Stimulated activated CD8-positive, alpha-beta memory T cell treated with anti-CD3 and anti-CD28 coated beads, Interleukin-2, amount 100 ng/mL, for 48 hours (primary cell): Measurements from ENCODE around the gene CLUH.
"Not testable (repeated sequence)": the region's sequence is repeated elsewhere in the genome, so short reads cannot be mapped to it uniquely, and the experiment has no call there.

Experiments used
- DNase-seq, 2 donors: peaks; one replicate each; pipeline ENCODE4 v3.0.0-alpha.2; 2020; ENCODE audit warnings: low read depth in 2 of 2

CLUH gene

GRCh38 chr17:2701996-2702741, 9.4 kb downstream of the CLUH start:
- DNase-seq: no peak

DNA sequence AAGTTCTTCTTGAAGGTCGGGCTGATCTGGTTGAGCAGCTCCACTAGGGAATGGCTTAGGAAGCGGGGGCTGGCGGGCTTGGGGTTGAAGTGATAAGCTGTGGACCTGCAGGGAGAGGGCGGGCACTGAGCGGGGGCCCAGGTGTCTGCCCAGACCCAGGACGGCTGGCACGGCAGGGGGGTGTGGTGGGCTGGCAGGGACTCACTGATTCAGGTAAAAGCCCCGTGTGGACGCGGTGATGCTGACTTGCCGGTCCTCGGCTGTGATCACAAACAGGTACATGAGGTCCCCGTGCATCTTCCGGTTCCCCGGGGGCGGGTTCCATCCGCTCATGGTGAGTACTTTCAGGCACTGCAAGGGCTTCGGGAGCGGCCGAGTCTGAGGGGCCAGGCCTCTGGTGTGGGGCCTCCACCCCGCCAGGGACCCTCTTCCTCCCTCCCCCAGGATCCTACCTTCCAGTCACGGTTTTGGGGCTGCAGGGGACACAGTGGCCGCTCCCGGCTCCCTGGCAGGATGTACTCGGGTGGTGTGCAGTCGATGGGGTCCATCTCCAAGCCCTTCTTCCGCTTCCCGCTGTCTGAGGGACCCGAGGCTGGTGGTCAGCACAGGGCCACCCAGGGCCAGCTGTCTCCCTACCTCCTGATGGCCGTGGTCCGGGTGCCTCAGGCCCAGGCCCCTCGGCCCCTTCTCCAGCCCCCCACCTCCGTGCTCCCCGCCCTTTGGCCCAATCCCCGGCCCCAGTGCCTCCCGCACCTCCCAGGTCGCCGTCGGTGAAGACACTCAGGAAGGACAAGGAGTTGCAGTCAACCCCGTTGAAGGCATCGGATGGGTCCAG, 10.2 kb downstream of the CLUH start:
- no peak for DNase-seq

GRCh38 chr17:2700491-2701141, 10.9 kb downstream of the CLUH start:
- no peak for DNase-seq

DNA sequence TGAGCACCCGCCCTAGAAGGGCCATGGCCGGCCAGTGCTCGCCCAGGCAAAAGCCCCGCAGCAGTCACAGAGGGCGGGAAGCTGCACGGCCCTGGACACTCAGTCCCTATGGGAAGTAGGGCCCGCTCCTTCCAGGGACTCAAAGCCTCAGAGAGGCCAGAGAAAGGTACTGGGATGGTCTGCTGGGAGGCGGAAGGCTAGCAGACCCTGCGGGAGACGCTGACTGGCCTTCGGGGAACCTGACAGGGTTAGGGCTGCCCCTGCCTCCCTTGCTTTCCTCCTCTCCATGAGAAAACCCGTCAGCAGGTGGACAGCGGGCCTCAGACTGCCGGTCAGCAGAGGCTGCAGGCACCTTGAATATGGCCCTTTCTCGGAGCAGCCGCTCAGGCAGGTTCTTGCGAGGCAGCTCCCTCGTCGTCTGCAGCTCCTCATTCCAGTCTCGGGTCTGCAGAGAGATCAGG, 11.5 kb downstream of the CLUH start:
- no peak for DNase-seq

DNA sequence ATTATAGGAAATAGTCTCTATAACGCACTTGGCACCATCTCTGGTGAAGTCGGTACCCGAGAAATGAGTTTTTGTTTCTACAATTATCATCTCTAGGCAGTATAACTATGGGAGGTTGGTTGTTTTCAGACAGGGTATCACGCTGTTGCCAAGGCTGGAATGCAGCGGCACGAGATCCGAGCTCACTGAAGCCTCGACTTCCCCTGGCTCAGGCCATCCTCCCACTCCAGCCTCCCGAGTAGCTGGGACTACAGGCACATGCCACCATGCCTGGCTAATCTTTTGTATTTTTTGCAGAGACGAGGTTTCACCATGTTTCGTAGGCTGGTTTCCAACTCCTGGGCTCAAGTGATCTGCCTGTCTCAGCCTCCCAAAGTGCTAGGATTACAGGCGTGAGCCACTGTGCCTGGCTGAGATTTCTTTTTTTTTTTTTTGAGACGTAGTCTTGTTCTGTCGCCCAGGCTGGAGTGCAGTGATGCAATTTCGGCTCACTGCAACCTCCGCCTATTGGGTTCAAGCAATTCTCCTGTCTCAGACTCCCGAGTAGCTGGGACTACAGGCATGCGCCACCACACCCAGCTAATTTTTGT, 12.3 kb downstream of the CLUH start:
- not testable (repeated sequence) for DNase-seq

DNA sequence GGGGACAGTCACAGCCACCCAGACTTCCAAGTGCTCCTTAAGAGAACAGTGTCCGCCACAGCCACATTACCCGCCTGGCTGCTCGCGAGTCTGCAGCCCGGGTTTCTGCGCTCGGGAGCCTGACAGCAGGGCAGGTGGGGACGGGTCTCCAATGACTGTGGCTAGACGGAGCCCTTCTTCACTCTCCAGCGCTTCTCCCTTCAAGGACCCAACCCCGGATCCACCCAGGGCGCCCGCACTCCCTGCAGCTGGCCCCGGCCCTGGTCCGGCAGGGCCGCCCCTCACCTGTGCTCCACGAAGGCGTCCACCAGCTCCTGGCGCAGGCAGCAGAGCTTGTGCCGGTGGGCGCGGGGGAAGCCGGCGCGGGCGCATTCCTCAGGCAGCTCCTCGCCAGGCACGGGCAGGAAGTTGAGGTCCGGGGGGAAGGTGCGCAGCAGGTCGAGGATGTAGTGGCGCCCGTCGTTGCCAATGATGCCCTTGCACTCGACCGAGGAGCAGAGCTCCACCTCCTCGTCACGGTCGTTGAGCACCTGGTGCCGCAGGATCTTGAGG, 13.9 kb downstream of the CLUH start:
- DNase-seq: no peak

DNA sequence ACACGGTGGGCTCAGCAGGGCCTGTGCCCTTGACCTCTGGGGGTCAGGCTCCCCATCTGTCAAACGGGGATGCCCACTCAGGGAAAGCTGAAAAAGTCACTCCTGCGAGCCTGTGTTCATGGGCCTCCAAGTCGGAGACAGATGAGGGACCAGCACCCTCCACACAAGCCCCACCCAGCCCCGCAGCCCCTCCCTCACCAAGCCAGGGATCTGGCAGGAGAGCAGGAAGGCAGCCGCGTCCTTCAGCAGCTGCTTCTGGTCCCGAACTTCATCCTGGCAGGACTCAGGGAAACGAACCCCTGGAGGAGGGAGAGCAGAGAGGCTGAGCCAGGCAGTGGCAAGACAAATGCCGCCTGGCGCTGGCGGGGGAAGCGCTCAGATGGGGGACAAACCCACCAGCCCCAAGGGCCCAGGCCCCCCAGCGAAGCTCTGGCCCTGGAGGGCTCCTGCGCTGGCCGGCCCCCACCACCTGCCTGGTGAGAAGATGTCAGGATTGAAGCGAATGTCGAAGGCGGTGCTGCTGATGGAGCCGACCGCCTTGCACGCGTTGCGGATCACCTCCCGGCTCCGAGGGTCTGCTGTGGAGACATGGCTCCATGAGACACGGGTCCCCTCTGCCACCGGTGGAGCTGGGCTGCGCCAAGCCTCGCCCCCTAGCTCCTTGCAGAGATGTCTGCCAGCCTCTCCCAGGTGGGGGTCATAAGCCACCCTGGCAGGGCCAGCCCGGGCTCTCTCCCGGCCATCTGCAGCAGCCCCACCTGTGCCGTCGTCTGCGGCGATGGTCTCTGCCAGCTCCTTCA, 15.4 kb downstream of the CLUH start:
- no peak for DNase-seq

GRCh38 chr17:2695243-2695960, 16.2 kb downstream of the CLUH start:
- DNase-seq: no peak

DNA sequence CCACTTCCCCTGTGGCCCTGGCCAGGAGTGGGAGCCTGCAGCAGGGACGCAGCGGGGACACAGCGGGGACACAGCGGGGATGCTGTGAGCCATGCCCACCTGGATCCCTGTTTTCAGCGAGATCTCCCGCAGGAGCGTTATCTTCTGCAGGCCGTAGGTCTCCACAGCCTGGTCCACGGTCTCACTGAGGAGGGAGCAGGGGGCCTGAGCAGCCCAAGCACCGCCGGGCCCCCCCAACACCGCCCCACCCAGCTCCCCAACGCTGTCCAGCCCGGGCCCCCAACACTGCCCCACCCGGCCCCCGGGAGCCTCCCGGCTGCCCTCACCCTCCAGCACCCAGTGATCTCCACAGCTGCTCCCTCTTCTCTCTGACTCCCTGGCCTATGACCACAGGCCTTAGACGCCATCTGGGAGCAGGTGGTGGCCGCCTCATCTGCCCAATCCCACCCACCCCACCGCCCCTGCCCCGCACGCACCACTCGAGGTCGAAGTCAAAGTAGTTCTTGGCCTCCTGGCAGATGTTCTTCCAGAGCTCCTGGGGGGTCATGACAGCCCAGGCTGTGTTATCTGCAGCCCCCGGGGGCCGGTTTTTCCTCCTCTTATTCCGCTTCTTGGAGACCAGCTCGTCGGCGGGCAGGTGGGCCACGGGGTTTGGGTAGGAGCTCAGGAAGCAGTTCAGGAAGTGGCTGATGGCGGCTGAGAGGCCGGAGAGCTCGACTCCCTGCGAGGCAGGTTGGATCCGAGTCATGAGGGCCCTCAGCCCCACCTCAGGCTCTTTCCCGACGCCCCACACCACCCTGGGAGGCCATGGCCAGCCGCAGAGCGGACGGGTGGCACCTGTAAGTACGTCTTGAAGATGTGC, 17.0 kb downstream of the CLUH start:
- no peak for DNase-seq

DNA sequence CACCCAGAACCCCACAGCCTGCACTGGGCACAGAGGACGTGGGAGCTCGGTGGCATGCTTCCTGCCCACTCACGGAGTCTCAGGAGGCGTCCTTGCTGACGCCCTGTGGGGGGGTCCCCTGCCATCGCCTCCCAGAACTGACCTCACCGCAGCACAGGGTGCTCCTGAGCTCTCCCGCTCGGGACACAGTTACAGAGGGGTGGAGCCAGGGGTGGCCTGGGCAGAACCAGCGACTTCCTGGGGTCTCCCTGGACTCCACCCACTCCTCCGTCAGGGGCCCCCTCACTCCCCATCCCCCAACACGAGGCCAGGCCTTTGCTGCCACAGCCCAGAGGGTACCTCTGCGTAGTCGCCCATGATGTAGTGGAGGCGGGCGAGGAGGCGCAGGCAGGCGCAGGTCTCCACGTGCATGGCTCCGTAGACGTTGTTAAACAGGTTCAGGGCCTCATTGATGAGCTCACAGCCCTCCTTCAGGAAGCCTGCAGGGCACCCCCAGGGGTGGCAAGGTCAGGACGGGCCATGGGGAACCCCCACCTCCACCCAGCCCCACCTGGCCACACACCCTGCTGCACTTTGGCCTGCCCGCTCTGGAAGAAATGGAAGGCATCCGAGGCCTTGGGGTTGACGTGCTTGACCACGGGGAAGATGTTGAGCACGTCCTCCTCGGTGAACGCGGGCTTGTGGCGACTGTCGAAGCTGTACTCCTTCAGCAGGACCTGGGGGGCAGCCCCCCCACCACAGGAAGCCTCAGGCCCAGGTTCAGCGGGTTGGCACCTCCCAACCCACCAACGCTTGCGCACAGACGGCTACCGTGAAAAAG, 17.8 kb downstream of the CLUH start:
- no peak for DNase-seq

GRCh38 chr17:2692781-2693135, 18.8 kb downstream of the CLUH start:
- no peak for DNase-seq

DNA sequence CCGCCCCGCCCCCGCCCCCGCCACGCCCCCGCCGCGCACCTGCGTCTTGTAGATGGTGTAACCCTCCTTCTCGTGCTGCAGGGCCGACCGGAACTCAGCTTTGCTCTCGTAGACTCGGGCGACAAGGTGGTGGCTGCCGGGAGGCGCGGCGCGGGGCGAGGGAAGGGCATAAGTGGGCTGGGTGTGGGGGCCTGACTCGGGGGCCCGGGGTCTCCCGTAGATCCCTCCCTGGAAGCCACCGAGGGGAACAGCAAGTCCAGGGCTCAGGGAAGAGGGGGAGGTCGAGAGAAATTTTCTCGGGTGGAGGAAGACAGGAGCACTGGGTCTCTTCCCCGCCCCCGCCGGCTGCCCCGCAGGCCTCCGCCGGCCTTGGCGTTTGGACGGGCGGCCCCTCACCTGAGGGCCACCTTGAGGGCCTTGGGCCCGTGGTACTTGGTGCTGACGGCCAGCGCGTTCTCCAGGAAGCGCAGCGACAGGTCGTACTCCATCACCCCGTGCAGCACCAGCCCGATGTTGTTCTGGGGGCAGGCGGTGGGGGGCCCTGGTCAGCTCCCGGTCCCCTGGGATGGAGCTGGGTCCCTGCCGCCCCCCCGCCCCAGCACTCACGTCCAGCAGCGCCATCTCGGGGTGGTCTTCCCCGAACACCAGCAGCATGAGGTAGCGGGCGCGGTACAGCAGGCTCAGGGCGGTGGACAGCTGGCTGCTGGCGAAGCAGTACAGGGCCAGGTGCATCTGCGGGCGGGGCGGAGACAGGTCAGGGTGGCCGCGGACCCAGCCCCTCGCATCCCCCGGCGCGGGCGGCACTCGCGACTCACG, 19.4 kb downstream of the CLUH start:
- no peak for DNase-seq

GRCh38 chr17:2691069-2691871, 20.3 kb downstream of the CLUH start:
- no peak for DNase-seq

- DNase-seq: no peak
Measured at GRCh38 chr17:2690165-2691068, 21.1 kb downstream of the CLUH start.

- no peak for DNase-seq
Measured at GRCh38 chr17:2689411-2690164, 22.0 kb downstream of the CLUH start.
